OCI-LY7 (cell line): ENCODE measurements around the gene PTPRS.
"Not testable (repeated sequence)": the region's sequence is repeated elsewhere in the genome, so short reads cannot be mapped to it uniquely, and the experiment has no call there.

Experiments
- CTCF ChIP-seq: fragments of 200-600 bp; sonication (generic); conservative IDR thresholded peaks from 2 replicates; pipeline ENCODE4 v1.5.1; 2014; ENCODE audit warnings: mild to moderate bottlenecking, antibody characterized with exemption, low read length, moderate library complexity, mixed read lengths
- EZH2phosphoT487 ChIP-seq: fragments of 200-600 bp; sonication (generic); IDR thresholded peaks from 2 replicates; pipeline ENCODE4 v1.6.1; 2018; ENCODE audit warnings: low read depth, borderline replicate concordance, mild to moderate bottlenecking, mixed run types, antibody characterized with exemption, low read length, moderate library complexity, mixed read lengths

- TF ChIP-seq CTCF, EZH2phosphoT487: not testable (repeated sequence)
Observed at GRCh38 chr19:5361839-5362238, 21.2 kb upstream of the PTPRS start.
